ENCODE results near the gene GREB1. TPM values are rescaled to one million over a fixed set of nuclear protein-coding genes. Genes with fewer than 3 reads are reported as not detected.

Gene GREB1
- total and polyA plus RNA-seq, 2 of the 13 experiments (the other 11 are each of a cell fraction or from before 2014, with no cell fraction given) = 31.3 to 61.2 TPM

GRCh38 chr2:11502740-11503292 is 31.0 kb upstream of the GREB1 start (continued):
- TF ChIP-seq, protein P1, sequence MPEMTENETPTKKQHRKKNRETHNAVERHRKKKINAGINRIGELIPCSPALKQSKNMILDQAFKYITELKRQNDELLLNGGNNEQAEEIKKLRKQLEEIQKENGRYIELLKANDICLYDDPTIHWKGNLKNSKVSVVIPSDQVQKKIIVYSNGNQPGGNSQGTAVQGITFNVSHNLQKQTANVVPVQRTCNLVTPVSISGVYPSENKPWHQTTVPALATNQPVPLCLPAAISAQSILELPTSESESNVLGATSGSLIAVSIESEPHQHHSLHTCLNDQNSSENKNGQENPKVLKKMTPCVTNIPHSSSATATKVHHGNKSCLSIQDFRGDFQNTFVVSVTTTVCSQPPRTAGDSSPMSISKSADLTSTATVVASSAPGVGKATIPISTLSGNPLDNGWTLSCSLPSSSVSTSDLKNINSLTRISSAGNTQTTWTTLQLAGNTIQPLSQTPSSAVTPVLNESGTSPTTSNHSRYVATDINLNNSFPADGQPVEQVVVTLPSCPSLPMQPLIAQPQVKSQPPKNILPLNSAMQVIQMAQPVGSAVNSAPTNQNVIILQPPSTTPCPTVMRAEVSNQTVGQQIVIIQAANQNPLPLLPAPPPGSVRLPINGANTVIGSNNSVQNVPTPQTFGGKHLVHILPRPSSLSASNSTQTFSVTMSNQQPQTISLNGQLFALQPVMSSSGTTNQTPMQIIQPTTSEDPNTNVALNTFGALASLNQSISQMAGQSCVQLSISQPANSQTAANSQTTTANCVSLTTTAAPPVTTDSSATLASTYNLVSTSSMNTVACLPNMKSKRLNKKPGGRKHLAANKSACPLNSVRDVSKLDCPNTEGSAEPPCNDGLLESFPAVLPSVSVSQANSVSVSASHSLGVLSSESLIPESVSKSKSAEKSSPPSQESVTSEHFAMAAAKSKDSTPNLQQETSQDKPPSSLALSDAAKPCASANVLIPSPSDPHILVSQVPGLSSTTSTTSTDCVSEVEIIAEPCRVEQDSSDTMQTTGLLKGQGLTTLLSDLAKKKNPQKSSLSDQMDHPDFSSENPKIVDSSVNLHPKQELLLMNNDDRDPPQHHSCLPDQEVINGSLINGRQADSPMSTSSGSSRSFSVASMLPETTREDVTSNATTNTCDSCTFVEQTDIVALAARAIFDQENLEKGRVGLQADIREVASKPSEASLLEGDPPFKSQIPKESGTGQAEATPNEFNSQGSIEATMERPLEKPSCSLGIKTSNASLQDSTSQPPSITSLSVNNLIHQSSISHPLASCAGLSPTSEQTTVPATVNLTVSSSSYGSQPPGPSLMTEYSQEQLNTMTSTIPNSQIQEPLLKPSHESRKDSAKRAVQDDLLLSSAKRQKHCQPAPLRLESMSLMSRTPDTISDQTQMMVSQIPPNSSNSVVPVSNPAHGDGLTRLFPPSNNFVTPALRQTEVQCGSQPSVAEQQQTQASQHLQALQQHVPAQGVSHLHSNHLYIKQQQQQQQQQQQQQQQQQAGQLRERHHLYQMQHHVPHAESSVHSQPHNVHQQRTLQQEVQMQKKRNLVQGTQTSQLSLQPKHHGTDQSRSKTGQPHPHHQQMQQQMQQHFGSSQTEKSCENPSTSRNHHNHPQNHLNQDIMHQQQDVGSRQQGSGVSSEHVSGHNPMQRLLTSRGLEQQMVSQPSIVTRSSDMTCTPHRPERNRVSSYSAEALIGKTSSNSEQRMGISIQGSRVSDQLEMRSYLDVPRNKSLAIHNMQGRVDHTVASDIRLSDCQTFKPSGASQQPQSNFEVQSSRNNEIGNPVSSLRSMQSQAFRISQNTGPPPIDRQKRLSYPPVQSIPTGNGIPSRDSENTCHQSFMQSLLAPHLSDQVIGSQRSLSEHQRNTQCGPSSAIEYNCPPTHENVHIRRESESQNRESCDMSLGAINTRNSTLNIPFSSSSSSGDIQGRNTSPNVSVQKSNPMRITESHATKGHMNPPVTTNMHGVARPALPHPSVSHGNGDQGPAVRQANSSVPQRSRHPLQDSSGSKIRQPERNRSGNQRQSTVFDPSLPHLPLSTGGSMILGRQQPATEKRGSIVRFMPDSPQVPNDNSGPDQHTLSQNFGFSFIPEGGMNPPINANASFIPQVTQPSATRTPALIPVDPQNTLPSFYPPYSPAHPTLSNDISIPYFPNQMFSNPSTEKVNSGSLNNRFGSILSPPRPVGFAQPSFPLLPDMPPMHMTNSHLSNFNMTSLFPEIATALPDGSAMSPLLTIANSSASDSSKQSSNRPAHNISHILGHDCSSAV (CRISPR knock-in tag; IDR thresholded peaks at IDR 0.05; ENCODE audit: borderline replicate concordance) = no peak
- TF ChIP-seq NR3C1 (CRISPR knock-in tag; IDR thresholded peaks at IDR 0.05) = no peak
- peak; percentile 49; the same call in 1 of the 2 replicates for TF ChIP-seq FOXP4 (CRISPR knock-in tag; IDR thresholded peaks at IDR 0.05)
- no peak for TF ChIP-seq RBM22 (optimal IDR thresholded peaks at IDR 0.05; ENCODE audit: low read length)
- TF ChIP-seq ZNF790 (CRISPR knock-in tag; IDR thresholded peaks at IDR 0.05; ENCODE audit: borderline replicate concordance) = no peak
- TF ChIP-seq ZNF737 (CRISPR knock-in tag; IDR thresholded peaks at IDR 0.05; ENCODE audit: borderline replicate concordance) = no peak
- peak; percentile 80; the same call in 1 of the 2 replicates for TF ChIP-seq IRF2 (CRISPR knock-in tag; IDR thresholded peaks at IDR 0.05)
- TF ChIP-seq HES4 (CRISPR knock-in tag; IDR thresholded peaks at IDR 0.05; ENCODE audit: borderline replicate concordance) = no peak
- TF ChIP-seq, protein P2, sequence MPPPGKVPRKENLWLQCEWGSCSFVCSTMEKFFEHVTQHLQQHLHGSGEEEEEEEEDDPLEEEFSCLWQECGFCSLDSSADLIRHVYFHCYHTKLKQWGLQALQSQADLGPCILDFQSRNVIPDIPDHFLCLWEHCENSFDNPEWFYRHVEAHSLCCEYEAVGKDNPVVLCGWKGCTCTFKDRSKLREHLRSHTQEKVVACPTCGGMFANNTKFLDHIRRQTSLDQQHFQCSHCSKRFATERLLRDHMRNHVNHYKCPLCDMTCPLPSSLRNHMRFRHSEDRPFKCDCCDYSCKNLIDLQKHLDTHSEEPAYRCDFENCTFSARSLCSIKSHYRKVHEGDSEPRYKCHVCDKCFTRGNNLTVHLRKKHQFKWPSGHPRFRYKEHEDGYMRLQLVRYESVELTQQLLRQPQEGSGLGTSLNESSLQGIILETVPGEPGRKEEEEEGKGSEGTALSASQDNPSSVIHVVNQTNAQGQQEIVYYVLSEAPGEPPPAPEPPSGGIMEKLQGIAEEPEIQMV (CRISPR knock-in tag; IDR thresholded peaks at IDR 0.05; ENCODE audit: low read depth) = 0 out of 2 replicates have a peak, but pooled peaks have one; percentile 65
- TF ChIP-seq, protein P3, sequence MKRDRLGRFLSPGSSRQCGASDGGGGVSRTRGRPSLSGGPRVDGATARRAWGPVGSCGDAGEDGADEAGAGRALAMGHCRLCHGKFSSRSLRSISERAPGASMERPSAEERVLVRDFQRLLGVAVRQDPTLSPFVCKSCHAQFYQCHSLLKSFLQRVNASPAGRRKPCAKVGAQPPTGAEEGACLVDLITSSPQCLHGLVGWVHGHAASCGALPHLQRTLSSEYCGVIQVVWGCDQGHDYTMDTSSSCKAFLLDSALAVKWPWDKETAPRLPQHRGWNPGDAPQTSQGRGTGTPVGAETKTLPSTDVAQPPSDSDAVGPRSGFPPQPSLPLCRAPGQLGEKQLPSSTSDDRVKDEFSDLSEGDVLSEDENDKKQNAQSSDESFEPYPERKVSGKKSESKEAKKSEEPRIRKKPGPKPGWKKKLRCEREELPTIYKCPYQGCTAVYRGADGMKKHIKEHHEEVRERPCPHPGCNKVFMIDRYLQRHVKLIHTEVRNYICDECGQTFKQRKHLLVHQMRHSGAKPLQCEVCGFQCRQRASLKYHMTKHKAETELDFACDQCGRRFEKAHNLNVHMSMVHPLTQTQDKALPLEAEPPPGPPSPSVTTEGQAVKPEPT (CRISPR knock-in tag; IDR thresholded peaks at IDR 0.05; ENCODE audit: low read depth) = 0 out of 2 replicates have a peak, but pooled peaks have one; percentile 42
- no peak for TF ChIP-seq ZNF644 (CRISPR knock-in tag; IDR thresholded peaks at IDR 0.05; ENCODE audit: low read depth)
- TF ChIP-seq ZNF329 (CRISPR knock-in tag; IDR thresholded peaks at IDR 0.05; ENCODE audit: low read depth) = no peak
- no peak for TF ChIP-seq ZNF264 (CRISPR knock-in tag; IDR thresholded peaks at IDR 0.05)
- no peak for TF ChIP-seq ZNF564 (CRISPR knock-in tag; IDR thresholded peaks at IDR 0.05)

All from HepG2 (cell line).